ENCODE data around the gene SCAF1. TPM values are rescaled to one million over a fixed set of nuclear protein-coding genes. Genes with fewer than 3 reads are reported as not detected.

The SCAF1 gene
- total RNA-seq, 1 donor from 2014 or later = 61.0 TPM

- DNase-seq (no peak), ATAC-seq (ENCODE audit: low read depth) (no peak)
- H3K4me1 Mint-ChIP-seq = peaks cover 25% of the 10 kb centered on the region
- peaks cover 19% of the 10 kb centered on the region for H3K36me3 Mint-ChIP-seq (ENCODE audit: low read depth)
- TF ChIP-seq, protein P1, sequence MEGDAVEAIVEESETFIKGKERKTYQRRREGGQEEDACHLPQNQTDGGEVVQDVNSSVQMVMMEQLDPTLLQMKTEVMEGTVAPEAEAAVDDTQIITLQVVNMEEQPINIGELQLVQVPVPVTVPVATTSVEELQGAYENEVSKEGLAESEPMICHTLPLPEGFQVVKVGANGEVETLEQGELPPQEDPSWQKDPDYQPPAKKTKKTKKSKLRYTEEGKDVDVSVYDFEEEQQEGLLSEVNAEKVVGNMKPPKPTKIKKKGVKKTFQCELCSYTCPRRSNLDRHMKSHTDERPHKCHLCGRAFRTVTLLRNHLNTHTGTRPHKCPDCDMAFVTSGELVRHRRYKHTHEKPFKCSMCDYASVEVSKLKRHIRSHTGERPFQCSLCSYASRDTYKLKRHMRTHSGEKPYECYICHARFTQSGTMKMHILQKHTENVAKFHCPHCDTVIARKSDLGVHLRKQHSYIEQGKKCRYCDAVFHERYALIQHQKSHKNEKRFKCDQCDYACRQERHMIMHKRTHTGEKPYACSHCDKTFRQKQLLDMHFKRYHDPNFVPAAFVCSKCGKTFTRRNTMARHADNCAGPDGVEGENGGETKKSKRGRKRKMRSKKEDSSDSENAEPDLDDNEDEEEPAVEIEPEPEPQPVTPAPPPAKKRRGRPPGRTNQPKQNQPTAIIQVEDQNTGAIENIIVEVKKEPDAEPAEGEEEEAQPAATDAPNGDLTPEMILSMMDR (IDR thresholded peaks at IDR 0.05) = no peak
- no peak overlapping the region for H3K27ac Mint-ChIP-seq
- intact Hi-C loops (cut with micrococcal nuclease) = no loop called here
- peaks cover 22% of the 10 kb centered on the region for H3K27me3 Mint-ChIP-seq
- H3K9me3 Mint-ChIP-seq = no peaks in the 10 kb centered on the region
- POLR2A ChIA-PET = no interaction called here
- no peak overlapping the region for H3K4me3 Mint-ChIP-seq
- CTCF ChIA-PET = no interaction called here
Observed at GRCh38 chr19:49692147-49692506, 50.1 kb downstream of the SCAF1 start.

GRCh38 chr19:49696115-49696514, 54.1 kb downstream of the SCAF1 start:
- CTCF ChIA-PET = no interaction called here
- H3K4me3 Mint-ChIP-seq = no peak overlapping the region
- DNase-seq (no peak), ATAC-seq (ENCODE audit: low read depth) (no peak)
- peaks cover 15% of the 10 kb centered on the region for H3K27me3 Mint-ChIP-seq
- POLR2A ChIA-PET = interaction anchor here (0.7 kb wide), 1 partner anchor 222 kb away, joined by 4 read pairs; no protein-coding TSS in a partner anchor
- no peaks in the 10 kb centered on the region for H3K9me3 Mint-ChIP-seq
- intact Hi-C loops (cut with micrococcal nuclease) = no loop called here
- no peaks in the 10 kb centered on the region for H3K36me3 Mint-ChIP-seq (ENCODE audit: low read depth)
- no peak overlapping the region for H3K27ac Mint-ChIP-seq
- peaks cover 6% of the 10 kb centered on the region for H3K4me1 Mint-ChIP-seq
- TF ChIP-seq, protein P1 (IDR thresholded peaks at IDR 0.05) = no peak

- no peaks in the 10 kb centered on the region for H3K9me3 Mint-ChIP-seq
- DNase-seq (no peak), ATAC-seq (ENCODE audit: low read depth) (no peak)
- POLR2A ChIA-PET = no interaction called here
- intact Hi-C loops (cut with micrococcal nuclease) = no loop called here
- CTCF ChIA-PET = no interaction called here
- no peak overlapping the region for H3K4me3 Mint-ChIP-seq
- H3K4me1 Mint-ChIP-seq = no peaks in the 10 kb centered on the region
- no peak overlapping the region for H3K27ac Mint-ChIP-seq
- TF ChIP-seq, protein P1 (IDR thresholded peaks at IDR 0.05) = no peak
- H3K36me3 Mint-ChIP-seq (ENCODE audit: low read depth) = no peaks in the 10 kb centered on the region
- peaks cover 15% of the 10 kb centered on the region for H3K27me3 Mint-ChIP-seq
Observed at GRCh38 chr19:49696865-49697264, 54.9 kb downstream of the SCAF1 start.

DNA sequence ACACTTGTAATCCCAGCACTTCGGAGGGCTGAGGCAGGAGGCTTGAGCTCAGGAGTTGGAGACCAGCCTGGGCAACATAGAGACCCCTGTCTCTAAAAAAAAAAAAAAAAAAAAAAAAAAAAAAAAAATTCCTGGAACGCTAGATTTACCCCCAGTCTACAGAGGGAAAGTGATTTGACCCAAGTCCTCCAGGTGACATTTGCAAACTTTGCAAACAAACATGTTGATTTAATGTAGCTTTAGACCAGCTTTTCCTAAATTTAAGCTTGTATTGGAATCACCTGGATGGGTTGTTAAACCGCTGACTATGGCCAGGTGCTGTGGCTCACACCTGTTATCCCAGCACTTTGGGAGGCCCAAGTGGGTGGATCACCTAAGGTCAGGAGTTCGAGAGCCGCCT, 57.4 kb downstream of the SCAF1 start:
- Mint-ChIP-seq H3K27ac (no peak overlapping the region), H3K4me3 (no peak overlapping the region), H3K27me3 (peaks cover 2% of the 10 kb centered on the region), H3K9me3 (no peaks in the 10 kb centered on the region), H3K4me1 (no peaks in the 10 kb centered on the region), H3K36me3 (ENCODE audit: low read depth) (no peaks in the 10 kb centered on the region)
- ATAC-seq (ENCODE audit: low read depth) (no peak), DNase-seq (no peak)
- TF ChIP-seq, protein P1 (IDR thresholded peaks at IDR 0.05) = no peak
- ChIA-PET CTCF (no interaction called here), POLR2A (interaction anchor here (0.7 to 0.9 kb wide), 2 partner anchors 18 to 699 kb away, joined by 8 to 13 read pairs; no protein-coding TSS in a partner anchor)
- intact Hi-C loops (cut with micrococcal nuclease) = no loop called here

- POLR2A ChIA-PET = no interaction called here
- DNase-seq (no peak), ATAC-seq (ENCODE audit: low read depth) (no peak)
- TF ChIP-seq, protein P1 (IDR thresholded peaks at IDR 0.05) = no peak
- Mint-ChIP-seq H3K36me3 (ENCODE audit: low read depth) (no peaks in the 10 kb centered on the region), H3K9me3 (no peaks in the 10 kb centered on the region), H3K4me3 (no peak overlapping the region), H3K27ac (no peak overlapping the region), H3K27me3 (peaks cover 2% of the 10 kb centered on the region), H3K4me1 (no peaks in the 10 kb centered on the region)
- intact Hi-C loops (cut with micrococcal nuclease) = no loop called here
- CTCF ChIA-PET = no interaction called here
Observed at GRCh38 chr19:49700563-49700962, 58.6 kb downstream of the SCAF1 start.

All from activated B cell treated with CpG ODN at 0.5 μM for 24 hours (primary cell).